OCI-LY3 (cell line): ENCODE measurements around the gene IMPDH2.

ENCODE experiments used
- H2AFZ ChIP-seq: fragments of 200-600, 300-600 bp; shearing (Covaris generic); 2 replicates; pipeline ENCODE4 v1.6.0; 2014; ENCODE audit warnings: antibody characterized with exemption, low read depth, low read length
- H3K27ac ChIP-seq: fragments of 200-600, 300-600 bp; sonication (generic); 2 replicates; pipeline ENCODE4 v1.5.1; 2014; ENCODE audit warnings: mild to moderate bottlenecking, low read length, moderate library complexity, mixed read lengths
- H3K27me3 ChIP-seq: fragments of 200-600, 300-600 bp; sonication (generic); 2 replicates; pipeline ENCODE4 v1.6.1; 2014; ENCODE audit warnings: low read depth, low read length, mixed read lengths
- H3K36me3 ChIP-seq: fragments of 200-600, 300-600 bp; sonication (generic); replicated peaks from 2 replicates; pipeline ENCODE3; 2014; ENCODE audit warnings: low read depth, low read length, mixed read lengths
- H3K4me1 ChIP-seq: fragments of 300-600, 200-600 bp; sonication (generic); 2 replicates; pipeline ENCODE4 v1.6.1; 2014; ENCODE audit warnings: low read length, mixed read lengths
- H3K4me2 ChIP-seq: fragments of 200-600, 300-600 bp; sonication (generic); 2 replicates; pipeline ENCODE4 v1.6.1; 2014; ENCODE audit warnings: low read length, mixed read lengths
- H3K4me3 ChIP-seq: fragments of 300-600, 200-600 bp; sonication (generic); 2 replicates; pipeline ENCODE4 v1.5.1; 2014; ENCODE audit warnings: antibody characterized with exemption, mild to moderate bottlenecking, low read length, moderate library complexity
- H3K79me2 ChIP-seq: fragments of 300-600, 200-600 bp; shearing (Covaris generic); 2 replicates; pipeline ENCODE4 v1.6.1; 2014; ENCODE audit warnings: mild to moderate bottlenecking, low read length, mixed read lengths
- H3K9ac ChIP-seq: fragments of 300-600, 200-600 bp; shearing (Covaris generic); 2 replicates; pipeline ENCODE4 v1.6.0; 2014; ENCODE audit warnings: mild to moderate bottlenecking, low read length, moderate library complexity
- H3K9me3 ChIP-seq: fragments of 200-600, 300-600 bp; shearing (Covaris generic); 2 replicates; pipeline ENCODE4 v1.6.1; 2014; ENCODE audit warnings: low read length, mixed read lengths; ENCODE audit not compliant: insufficient read depth
- H4K20me1 ChIP-seq: fragments of 200-600, 300-600 bp; sonication (generic); 2 replicates; pipeline ENCODE4 v1.6.1; 2016; ENCODE audit warnings: low read length, mixed read lengths; ENCODE audit not compliant: insufficient read depth
- EZH2phosphoT487 ChIP-seq: fragments of 200-600 bp; shearing (Covaris generic); IDR thresholded peaks from 2 replicates; pipeline ENCODE4 v1.6.1; 2018; ENCODE audit warnings: antibody characterized with exemption, mixed run types, low read depth
- TF ChIP-seq, protein P1 (sequence below): fragments of 200-600, 300-600 bp; sonication (generic); IDR thresholded peaks from 2 replicates; pipeline ENCODE4 v1.5.1; 2014; ENCODE audit warnings: antibody characterized with exemption, low read length, low read depth

The IMPDH2 gene

DNA sequence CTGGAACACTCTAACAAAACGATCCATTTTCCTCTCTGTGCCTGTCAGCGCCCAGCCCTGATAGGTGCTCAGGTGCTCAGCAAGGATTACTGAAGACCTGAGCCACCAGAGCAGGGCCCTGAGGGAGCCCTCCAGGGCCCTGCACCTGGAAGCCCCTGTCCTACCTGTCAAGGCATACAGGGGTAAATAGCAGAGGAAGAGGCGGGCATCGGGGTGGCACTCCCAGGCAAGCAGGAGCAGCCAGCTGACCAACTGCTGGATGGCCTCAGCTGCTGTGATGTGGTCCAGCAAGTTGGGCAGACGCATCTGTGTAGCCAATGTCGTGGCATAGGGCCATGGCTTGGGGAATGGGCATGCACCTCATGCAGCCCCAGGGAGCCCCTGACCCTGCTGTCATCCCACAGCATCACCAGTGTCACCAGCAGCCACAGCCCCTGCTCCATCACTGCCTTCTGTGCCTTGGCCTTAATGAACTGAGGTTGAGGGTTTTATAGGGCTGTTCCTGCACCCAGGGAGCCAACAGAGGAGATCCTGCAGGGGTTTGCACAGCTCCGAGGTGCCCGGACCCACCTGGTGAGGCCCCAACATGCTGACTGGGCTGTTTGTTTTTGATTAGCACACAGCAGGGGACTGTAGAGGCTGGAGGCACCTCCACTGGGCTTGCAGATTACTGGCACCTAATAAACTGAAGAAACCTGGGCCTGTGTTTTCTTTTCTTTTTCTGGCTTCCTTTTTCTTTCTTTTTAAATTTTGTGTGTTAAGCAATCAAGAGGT, 29.9 kb downstream of the IMPDH2 start:
- 0 out of 2 replicates have a peak, but pooled peaks cover 4% of the 10 kb centered on the region for H4K20me1 ChIP-seq
- no peaks in the 10 kb centered on the region for H3K4me1 ChIP-seq
- no peak overlapping the region for H3K4me2 ChIP-seq
- no peak overlapping the region for H2AFZ ChIP-seq
- peaks cover 6% of the 10 kb centered on the region for H3K36me3 ChIP-seq
- H3K79me2 ChIP-seq = no peaks in the 10 kb centered on the region
- H3K27ac ChIP-seq = no peak overlapping the region
- no peaks in the 10 kb centered on the region for H3K9me3 ChIP-seq
- H3K9ac ChIP-seq = no peak overlapping the region
- H3K27me3 ChIP-seq = no peaks in the 10 kb centered on the region
- H3K4me3 ChIP-seq = no peak overlapping the region
- TF ChIP-seq, protein P1, sequence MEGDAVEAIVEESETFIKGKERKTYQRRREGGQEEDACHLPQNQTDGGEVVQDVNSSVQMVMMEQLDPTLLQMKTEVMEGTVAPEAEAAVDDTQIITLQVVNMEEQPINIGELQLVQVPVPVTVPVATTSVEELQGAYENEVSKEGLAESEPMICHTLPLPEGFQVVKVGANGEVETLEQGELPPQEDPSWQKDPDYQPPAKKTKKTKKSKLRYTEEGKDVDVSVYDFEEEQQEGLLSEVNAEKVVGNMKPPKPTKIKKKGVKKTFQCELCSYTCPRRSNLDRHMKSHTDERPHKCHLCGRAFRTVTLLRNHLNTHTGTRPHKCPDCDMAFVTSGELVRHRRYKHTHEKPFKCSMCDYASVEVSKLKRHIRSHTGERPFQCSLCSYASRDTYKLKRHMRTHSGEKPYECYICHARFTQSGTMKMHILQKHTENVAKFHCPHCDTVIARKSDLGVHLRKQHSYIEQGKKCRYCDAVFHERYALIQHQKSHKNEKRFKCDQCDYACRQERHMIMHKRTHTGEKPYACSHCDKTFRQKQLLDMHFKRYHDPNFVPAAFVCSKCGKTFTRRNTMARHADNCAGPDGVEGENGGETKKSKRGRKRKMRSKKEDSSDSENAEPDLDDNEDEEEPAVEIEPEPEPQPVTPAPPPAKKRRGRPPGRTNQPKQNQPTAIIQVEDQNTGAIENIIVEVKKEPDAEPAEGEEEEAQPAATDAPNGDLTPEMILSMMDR = no peak
- no peak for TF ChIP-seq EZH2phosphoT487

DNA sequence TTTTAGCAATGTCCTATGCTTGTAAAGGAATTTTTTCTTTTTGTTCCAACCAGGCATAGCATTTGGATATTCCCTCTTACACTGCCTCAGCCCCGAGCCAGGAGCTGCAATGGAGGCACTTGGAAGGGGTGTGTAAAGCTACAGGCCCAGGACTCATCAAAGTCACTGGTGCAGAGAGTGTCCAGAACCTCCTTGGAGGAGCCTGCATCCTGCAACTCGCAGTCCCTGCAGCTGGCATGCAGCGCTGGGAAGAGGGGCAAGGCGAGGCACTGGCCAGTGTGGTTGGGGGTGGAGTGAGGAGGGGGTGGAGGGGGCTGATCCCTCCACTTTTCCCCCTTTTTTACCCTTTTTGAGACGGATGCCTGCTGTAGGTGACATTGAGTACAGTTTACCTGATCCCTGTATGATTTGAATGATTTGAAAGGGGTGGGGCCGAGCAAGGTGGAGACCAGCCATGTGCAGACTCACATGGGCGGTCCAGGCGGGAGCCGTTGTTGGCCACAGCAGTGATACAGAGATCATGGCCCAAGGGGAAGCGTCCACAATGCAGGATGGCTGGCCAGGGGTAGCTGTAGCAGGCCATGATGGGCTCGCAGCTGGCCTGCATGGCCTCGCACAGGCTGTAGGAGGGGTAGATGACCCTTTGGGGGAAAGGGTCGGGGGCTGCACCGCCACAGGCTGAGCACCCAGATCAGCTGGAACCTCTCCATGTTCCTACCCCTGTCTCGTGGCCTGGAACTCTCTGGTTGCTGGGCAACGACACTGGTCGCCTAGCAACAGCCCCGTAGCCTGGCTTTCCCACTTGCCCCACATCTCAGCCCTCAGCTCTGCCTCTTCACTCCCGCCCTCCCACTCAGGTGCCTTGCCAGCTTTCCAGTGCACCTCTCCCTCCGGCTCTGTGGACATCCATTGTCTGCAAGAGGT, 31.2 kb downstream of the IMPDH2 start:
- TF ChIP-seq, protein P1 = no peak
- no peak for TF ChIP-seq EZH2phosphoT487
- no peaks in the 10 kb centered on the region for H3K4me1 ChIP-seq

DNA sequence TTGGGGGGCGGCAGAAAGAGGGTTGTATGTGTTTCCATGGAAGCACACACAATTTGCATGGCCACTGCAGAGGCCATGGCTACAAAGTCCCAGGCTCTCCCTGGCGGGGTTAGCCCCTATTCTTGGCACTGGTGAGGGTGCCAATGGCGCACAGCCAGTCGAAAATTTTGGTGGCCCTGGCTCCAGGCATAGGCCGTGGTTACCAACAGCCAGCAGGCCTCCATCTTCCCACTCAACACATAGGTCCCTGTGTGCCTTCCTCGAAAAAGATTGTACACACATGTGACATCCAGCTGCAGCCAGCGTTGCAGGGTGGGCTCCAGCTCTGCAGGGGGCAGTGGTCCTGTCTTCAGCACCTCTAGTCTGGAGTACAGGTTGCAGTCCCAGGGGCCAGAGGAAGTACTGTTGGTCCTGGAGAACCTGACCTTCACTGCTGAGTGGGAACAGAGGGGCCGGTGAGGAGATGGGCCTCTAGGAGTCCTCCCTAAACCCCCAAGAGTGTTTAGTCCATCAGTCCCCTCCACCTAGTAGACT, 32.0 kb downstream of the IMPDH2 start:
- Histone ChIP-seq H3K4me2 (no peak overlapping the region), H3K9me3 (no peaks in the 10 kb centered on the region), H3K79me2 (0 out of 2 replicates have a peak, but pooled peaks cover 3% of the 10 kb centered on the region), H3K27me3 (no peaks in the 10 kb centered on the region), H3K36me3 (peaks cover 10% of the 10 kb centered on the region), H3K4me3 (no peak overlapping the region), H2AFZ (no peak overlapping the region), H4K20me1 (0 out of 2 replicates have a peak, but pooled peaks cover 4% of the 10 kb centered on the region), H3K9ac (no peak overlapping the region), H3K27ac (no peak overlapping the region), H3K4me1 (no peaks in the 10 kb centered on the region)
- TF ChIP-seq EZH2phosphoT487 = no peak
- TF ChIP-seq, protein P1 = no peak

More for the DNA sequence above, 31.2 kb downstream of the IMPDH2 start:
- H3K36me3 ChIP-seq = peaks cover 10% of the 10 kb centered on the region
- H3K79me2 ChIP-seq = no peaks in the 10 kb centered on the region
- no peak overlapping the region for H3K9ac ChIP-seq
- no peaks in the 10 kb centered on the region for H3K27me3 ChIP-seq
- H3K9me3 ChIP-seq = no peaks in the 10 kb centered on the region
- H3K4me3 ChIP-seq = no peak overlapping the region
- H4K20me1 ChIP-seq = 0 out of 2 replicates have a peak, but pooled peaks cover 4% of the 10 kb centered on the region
- H3K27ac ChIP-seq = no peak overlapping the region
- H2AFZ ChIP-seq = no peak overlapping the region
- H3K4me2 ChIP-seq = no peak overlapping the region

DNA sequence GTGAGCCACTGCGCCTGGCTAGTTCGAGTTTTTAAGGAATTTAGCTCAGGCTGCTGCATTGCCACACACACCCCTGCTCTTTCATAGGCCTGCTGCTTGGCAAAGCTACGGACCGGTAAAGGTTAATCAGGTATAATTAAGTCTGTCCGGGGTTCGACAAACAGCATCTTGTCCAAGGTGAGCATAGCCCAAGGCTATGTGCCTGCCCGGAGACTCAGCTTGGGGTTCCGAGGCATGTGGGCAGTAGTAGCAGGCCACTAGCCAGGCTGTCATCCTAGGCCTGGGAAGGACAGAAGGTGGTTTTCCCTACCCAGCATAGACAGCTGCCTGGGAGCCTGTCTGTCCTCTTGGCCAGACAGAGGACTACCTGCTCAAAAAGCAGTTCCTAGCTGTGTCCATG, 32.6 kb downstream of the IMPDH2 start:
- H3K9me3 ChIP-seq = no peaks in the 10 kb centered on the region
- no peak overlapping the region for H3K4me3 ChIP-seq
- no peak overlapping the region for H2AFZ ChIP-seq
- no peak overlapping the region for H3K4me2 ChIP-seq
- 0 out of 2 replicates have a peak, but pooled peaks cover 4% of the 10 kb centered on the region for H4K20me1 ChIP-seq
- no peak for TF ChIP-seq EZH2phosphoT487
- TF ChIP-seq, protein P1 = no peak
- H3K27me3 ChIP-seq = no peaks in the 10 kb centered on the region
- H3K9ac ChIP-seq = no peak overlapping the region
- H3K27ac ChIP-seq = no peak overlapping the region
- H3K36me3 ChIP-seq = peaks cover 10% of the 10 kb centered on the region
- peaks cover 7% of the 10 kb centered on the region for H3K79me2 ChIP-seq
- peaks cover under 1% of the 10 kb centered on the region; the same call in 1 of the 2 replicates for H3K4me1 ChIP-seq
